HG03469 (cell line): ENCODE data around the gene FBXW8.

Source experiments
- ATAC-seq: cut with Tn5 transposase; IDR thresholded peaks from one replicate; pipeline ENCODE4 v1.9.1; 2021; ENCODE audit warnings: mild to moderate bottlenecking, moderate library complexity, moderate number of reproducible peaks; ENCODE audit not compliant: unreplicated experiment

The FBXW8 gene

DNA sequence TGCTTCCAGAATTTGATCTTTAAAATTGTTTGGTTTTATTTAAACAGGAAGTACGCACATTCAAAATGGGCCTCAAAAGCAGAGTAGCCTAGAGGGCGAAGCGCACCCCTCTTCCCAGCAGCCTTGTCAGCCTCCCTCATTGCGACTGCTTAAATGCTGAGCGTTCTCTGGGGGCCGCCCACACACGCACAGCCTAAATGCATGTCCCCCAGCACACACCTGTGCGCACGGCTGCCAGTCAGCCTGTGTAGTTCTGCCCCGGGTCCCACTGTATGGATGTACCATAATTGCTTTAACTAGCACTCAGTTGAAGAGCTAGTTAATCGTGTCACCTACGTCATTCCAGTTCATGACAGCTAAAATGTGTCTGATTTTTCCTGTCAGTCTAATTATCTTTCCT lies 109.1 kb downstream of the FBXW8 start:
- ATAC-seq, result no peak

DNA sequence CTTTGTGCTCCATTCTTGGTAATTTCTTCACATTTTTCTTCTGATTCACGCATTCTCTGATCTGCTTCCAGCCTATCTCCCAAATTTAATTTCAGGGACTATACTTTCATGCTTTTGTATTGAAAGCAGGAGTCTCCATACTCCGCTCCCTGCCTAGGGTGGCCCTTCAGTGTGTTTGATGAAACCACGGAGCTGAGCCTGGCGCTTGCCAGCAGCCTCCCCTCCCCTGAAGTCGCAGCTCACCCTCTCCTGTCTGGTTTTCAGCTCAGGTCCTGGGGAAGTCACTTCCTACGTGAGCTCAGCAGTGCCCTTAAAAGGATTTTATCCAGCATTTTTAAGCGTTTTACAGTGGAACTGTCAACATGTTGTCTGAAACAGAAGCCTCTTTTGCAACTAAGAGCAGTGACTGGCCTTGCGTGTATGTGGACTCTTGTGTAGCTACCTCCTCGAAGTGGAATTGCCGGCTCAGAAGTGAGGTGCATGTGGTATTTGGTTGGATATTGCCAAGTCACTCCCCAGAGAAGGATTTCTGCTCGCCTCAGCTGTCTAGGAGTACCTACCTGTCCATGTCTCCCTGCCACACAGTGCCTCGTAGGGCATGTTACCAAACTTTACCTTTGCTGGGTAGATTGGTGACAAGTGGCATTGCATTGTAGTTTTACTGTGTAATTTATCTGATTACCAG lies 109.9 kb downstream of the FBXW8 start:
- no peak for ATAC-seq

DNA sequence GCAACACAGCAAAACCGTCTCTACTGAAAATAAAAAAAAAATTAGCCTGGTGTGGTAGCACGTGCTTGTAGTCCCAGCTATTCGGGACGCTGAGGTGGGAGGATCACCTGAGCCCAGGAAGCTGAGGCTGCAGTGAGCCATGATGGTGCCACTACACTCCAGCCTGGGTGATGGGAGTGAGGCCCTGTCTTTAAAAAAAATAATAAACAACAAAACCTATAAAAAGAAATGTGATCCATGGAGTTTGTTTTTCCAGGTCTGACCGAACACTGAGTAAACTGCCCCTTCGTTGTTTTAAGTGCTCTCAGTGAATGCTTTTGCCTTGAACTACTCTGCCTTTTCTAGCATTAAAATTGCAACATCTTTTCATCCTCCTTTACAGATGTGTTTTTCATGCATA lies 111.7 kb downstream of the FBXW8 start:
- no peak for ATAC-seq

- ATAC-seq, result no peak
Measured at GRCh38 chr12:117023998-117024960, 113.5 kb downstream of the FBXW8 start.

DNA sequence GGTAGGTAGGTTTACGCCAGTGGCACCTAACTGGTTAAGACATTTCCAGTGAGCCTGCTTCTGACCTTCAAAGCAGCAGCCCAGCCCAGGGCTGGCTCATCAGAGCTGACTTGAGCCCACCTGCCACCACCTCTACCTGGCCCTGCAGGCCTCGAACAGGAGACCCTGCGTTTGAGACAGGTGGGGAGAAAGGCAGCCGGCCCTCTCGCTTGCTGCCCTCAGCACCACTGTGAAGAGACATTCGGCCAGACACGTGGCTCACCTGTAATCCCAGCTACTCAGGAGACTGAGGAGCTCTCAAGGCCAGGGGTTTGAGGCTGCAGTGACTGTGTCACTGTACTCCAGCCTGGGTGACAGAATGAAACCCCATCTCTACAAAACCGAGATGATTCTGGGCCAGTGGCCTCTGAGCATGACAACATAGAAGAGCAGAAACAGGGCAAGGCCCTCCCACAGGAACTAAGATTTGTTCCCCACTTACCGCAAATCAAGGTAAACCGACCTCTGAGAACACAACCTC lies 114.3 kb downstream of the FBXW8 start:
- no peak for ATAC-seq

DNA sequence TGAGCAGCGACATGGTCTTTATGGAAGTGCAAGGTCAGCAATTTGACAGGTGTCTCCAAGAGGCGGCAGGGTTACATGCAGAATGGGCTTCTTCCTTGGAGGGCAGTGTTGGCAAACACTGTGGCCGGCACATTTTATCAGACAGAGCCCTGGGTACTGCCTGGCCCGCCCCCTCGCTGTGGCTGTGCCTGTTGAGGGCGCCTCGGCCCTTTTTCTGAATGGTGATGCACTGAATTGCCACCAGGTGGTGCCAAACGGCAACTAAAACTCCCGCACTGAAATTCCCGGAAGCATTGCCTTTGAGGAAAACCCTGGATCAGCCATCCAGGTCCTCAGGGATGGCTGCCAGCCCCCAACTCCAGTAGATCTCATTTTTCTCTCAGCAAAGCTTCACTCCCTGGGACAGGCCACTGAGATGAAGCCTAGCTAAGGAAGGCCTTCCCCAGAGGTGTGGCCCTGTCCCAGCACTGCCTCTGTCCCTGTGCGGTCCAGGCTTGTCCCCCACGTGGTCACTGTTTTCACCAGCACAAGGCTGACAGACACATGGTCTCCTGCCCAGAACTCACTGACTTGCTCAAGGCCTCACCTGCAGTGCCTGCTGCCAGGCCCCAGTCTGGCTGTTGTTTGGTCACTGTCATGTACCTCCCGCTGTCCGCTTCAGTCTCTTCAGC lies 114.9 kb downstream of the FBXW8 start:
- no peak for ATAC-seq

DNA sequence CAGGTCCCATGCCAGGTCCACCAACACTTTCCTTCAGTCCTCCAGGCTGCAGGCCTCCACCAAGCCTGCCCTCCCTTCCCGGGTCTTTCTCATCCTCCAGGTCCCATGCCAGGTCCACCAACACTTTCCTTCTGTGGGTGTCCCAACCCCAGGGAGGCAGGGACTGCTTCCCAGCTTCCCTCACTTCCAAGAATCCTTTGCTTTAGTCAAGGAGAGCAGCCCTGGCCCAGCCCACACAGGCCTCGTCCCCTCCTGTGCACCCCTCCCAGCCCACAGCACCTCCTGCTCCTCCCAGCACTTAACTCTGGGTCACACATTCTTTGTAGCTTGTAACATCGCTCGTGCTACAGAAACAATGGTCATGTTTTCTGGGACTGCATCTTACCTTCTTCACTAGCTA lies 115.6 kb downstream of the FBXW8 start:
- ATAC-seq, result no peak

DNA sequence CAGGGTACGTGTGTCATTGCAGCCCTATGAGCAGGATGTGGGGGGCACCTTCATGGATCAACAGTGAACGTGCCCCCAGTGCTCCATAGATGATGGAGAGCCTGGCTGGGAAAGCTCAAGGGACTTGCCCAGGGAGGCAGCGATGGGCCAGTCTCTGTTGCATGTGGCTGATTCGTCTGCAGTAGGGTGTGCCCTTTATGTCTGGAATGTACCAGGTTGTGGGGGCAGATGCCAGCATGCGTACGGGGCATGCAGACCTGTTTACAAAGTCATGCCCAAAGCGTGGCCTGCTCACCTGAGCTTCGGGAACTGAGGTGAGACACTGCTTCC lies 116.1 kb downstream of the FBXW8 start:
- no peak for ATAC-seq

DNA sequence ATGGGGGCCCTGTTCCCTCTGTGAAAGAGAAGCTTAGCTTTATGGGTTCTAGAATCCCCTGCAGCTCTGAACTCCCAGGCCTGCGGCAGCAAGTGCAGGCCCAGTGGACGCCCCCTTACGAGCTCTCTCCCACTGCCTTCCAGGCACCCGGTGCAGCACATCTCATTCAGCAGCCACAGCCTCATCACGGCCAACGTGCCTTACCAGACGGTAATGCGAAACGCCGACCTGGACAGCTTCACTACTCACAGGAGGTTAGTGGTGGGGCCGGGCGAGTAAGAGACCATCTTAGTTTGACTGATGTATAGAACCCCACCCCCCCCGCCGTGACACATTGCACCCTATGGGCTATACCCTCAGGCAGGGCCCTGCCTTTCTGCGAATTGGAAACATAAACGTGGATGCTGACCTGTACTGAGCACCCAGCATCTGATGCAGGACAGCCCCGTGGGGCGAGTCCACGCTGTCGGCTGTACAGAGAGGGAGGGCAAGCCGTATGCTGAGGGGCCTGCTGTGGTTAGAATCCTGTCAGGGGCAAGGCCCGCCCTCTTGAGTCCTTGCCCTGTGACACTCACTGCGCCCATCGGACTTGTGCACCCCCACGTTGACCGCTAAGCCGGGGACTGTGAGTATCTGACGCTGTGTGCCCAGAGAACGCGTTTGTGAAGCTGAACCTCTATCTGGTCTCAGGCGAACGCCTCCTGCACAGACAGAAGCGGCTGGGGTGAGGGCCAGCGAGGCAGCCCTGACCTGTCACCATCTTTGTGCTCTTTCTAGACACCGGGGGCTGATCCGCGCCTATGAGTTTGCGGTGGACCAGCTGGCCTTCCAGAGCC lies 116.7 kb downstream of the FBXW8 start:
- no peak for ATAC-seq

DNA sequence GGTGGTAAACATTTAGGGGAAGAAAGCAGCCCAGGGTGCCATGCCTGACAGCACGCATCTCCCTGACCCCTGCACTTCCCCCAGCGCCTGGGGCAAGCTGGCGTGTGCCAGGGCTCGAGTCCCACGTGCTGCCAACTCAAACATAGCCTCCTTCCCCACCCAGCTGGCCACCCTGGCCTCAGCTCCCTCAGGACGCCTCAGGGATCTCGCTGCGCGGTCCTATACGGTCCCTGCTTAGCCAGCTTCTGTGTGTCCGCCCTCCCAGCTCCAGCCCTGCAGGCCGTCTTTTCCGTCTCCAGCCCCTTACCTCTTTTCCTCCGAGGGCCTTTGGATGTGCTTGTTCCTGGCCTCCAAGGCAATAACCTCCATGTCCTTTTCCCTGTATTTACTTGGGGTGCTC lies 117.5 kb downstream of the FBXW8 start:
- no peak for ATAC-seq

DNA sequence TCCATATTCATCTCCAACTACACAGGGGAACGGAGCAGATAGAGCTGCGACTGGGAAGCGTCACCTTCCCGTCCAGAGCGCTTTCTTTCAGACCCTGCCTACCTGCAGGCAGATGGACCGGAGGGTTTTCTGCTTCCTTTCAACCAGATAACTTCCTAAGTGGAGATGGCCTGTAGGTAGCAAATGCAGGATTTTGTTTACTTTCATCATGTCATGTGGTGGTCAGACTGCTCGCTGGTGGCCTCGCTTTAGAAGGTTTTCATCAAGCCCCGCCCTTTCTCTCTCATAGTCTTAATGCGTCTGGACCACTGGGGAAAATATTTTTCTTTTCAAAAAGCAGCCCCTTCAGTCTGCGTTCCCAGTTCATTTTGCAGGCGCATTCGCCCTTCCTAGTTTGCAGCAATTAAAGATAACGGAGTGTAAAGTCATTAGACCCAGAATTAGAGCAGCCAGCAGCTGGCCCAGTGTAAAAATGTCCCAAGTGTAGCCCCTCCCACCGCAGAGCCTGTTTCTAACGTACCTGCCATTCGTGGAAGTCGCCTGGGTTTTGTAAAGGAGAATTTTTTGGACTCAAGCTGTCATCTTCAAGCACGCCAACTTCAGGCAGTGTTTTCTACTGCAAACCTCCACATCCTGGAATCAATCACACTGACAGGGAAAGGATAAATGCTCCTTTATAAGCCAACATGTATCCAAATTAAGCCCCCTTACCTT lies 119.6 kb downstream of the FBXW8 start:
- no peak for ATAC-seq

- no peak for ATAC-seq
Measured at GRCh38 chr12:117031843-117032592, 121.3 kb downstream of the FBXW8 start.

GRCh38 chr12:117032593-117033381 lies 122.0 kb downstream of the FBXW8 start:
- ATAC-seq, result no peak

- ATAC-seq, result no peak
Measured at GRCh38 chr12:117033382-117034221, 122.9 kb downstream of the FBXW8 start.

DNA sequence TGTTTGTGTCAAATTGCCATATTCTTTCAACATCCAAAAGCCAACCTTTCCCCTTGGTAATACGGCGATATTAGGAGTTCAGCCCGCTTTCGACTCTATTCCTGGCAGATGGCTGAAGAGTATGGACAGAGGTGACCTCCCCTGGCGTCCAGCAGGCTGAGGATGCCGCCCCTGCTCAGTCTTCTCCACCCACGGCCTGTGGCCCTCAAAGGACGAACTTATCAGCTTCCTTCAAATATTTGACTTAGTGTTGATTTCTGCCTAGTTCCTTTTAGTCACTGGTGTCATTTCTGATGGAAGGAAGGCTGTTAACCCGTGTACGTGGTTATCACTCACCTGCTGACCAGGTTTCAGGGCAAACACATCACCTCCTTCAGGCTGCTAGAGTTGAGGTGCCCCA lies 123.5 kb downstream of the FBXW8 start:
- ATAC-seq, result no peak

DNA sequence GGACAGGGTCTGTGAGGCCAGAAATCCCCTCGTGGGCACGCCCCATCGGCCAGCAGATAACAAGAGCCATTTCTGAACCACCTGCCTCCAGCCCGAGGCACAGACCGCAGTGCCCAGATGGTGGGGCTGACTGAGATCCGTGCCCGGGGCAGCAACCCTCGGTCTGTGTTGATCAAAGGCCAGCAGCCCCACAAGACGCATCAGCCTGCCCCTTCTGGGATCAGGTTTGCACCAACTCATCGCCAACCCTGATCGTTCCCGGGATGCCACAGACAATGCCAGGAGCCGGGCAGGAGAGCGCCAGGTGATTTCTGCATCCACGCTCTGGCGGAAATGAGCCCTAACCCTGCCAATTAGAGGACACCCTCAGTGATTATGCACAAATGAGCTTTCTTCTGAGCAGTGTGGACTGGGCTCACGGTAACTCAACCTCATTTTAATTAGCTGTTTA lies 124.0 kb downstream of the FBXW8 start:
- ATAC-seq, result no peak

DNA sequence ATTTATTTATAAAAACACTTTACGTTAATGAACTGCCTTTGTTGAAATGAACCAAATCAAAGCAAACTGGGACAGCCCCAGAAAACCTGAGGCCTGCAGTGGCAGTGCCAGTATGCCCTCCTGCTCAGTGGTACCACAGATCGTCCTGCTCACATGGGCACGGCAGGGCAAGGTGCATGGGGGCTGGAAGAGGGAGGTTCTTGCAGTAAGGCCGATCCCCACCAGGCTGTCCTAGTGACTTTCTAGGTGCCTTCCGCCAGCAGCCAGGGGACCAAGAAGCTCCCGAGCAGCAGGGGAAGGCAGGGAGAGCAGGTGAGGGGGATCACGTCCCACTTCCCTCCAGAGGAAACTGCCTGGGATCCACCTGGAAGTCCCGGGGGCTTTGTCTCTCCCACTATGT lies 124.5 kb downstream of the FBXW8 start:
- ATAC-seq, result no peak

DNA sequence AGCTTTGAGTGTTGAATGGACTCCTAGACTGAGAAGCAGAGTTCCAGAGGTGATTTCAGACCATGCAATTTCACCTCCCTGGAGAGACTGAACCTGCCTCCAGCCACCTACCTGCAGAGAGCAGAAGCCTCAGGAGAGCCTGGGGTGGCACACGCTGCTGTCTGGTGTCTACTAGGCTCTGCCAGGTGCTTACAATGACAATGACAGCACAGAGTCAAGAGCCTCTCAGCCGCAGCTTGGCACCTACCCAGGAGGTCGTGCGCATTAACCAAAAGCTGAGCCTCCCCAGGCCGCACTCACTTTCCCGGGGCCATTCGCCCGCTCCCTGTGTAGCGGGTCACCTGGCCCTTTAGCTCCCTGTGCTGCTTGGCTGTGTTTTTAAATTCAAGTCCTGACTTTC lies 125.3 kb downstream of the FBXW8 start:
- ATAC-seq, result no peak
